HepG2 (cell line): ENCODE data around the gene PSD4. TPM values are rescaled to one million over a fixed set of nuclear protein-coding genes. Genes with fewer than 3 reads are reported as not detected.

Source experiments
- ATAC-seq: fragments of 200-7000 bp; cut with Tn5 transposase; 3 replicates; pipeline ENCODE4 v1.9.1; 2020; ENCODE audit warnings: mild to moderate bottlenecking, moderate library complexity
- BruUV-seq: library from RNA; stranded (reverse); fragments of 400-500 nt; replicated peaks from 2 replicates; lab custom pipeline; 2021; lab: Mats Ljungman, UMichigan
- CTCF ChIA-PET: fragments of 300-600 bp; formaldehyde crosslinking; extraction: SDS; loops from one replicate; lab custom pipeline; 2021; ENCODE audit warnings: low total read pairs, inconsistent platforms, low intra/inter-chr PET ratio; lab: Yijun Ruan, JAX
- POLR2A ChIA-PET: fragments of 350-600 bp; sonication (Branson Sonifier 250); formaldehyde crosslinking; loops from one replicate; lab custom pipeline; 2020; ENCODE audit warnings: antibody characterized with exemption, inconsistent platforms; lab: Yijun Ruan, JAX
- DNase-seq: peaks from one replicate; pipeline ENCODE4 v3.0.0-alpha.2; 2015; ENCODE audit warnings: low spot score
- FAIRE-seq: peaks from 3 replicates; lab custom pipeline; 2011; peaks lifted over from hg19 to GRCh38; lab: Jason Lieb, UNC
- H2AFZ ChIP-seq: one replicate; pipeline ENCODE4 v1.6.1; 2011; ENCODE audit warnings: low read length, inconsistent platforms
- H3K27ac ChIP-seq: fragments of 300-600 bp; 3 replicates; pipeline ENCODE4 v1.8.0; 2011; ENCODE audit warnings: mixed run types, mild to moderate bottlenecking, mixed read lengths, low read length, inconsistent platforms; ENCODE audit not compliant: insufficient read depth; ENCODE audit errors: extremely low read length
- H3K27me3 ChIP-seq, 2 experiments: fragments of 200-600 bp in 1 of 2; 2 replicates in 1 of 2; 3 replicates in 1 of 2; pipeline versions ENCODE4 v1.6.0 to v1.8.0; 2011; ENCODE audit warnings: low read length in 2 of 2, mild to moderate bottlenecking in 2 of 2, moderate library complexity in 2 of 2, inconsistent platforms in 1 of 2; ENCODE audit not compliant: insufficient read depth in 2 of 2, control insufficient read depth in 1 of 2
- H3K36me3 ChIP-seq, 2 experiments: fragments of 200-600 bp in 1 of 2; replicated peaks in 1 of 2; 2 replicates in 1 of 2; 3 replicates in 1 of 2; pipeline versions ENCODE4 v1.5.1 to v1.8.0; 2011; ENCODE audit warnings: low read length in 2 of 2, inconsistent platforms in 1 of 2; ENCODE audit not compliant: insufficient read depth in 2 of 2, control insufficient read depth in 1 of 2
- H3K4me1 ChIP-seq: 2 replicates; pipeline ENCODE4 v1.5.1; 2012; ENCODE audit warnings: low read length, inconsistent platforms; ENCODE audit not compliant: insufficient read depth
- H3K4me2 ChIP-seq: 2 replicates; pipeline ENCODE4 v1.6.0; 2011; ENCODE audit warnings: low read depth, low read length, inconsistent platforms
- H3K4me3 ChIP-seq, 3 experiments: fragments of 200-600 bp in 1 of 3; sonication (generic), shearing (Covaris generic) in 1 of 3; replicated peaks in 1 of 3; 2 replicates each; pipeline ENCODE4 v1.5.1; 2011 to 2016; ENCODE audit warnings: low read length in 3 of 3, inconsistent platforms in 2 of 3, low read depth in 2 of 3, mild to moderate bottlenecking in 2 of 3, control low read depth in 1 of 3, mixed read lengths in 1 of 3; ENCODE audit not compliant: insufficient read depth in 1 of 3
- H3K79me2 ChIP-seq: one replicate; pipeline ENCODE4 v1.6.1; 2011; ENCODE audit warnings: low read length, inconsistent platforms; ENCODE audit not compliant: insufficient read depth
- H3K9ac ChIP-seq: 2 replicates; pipeline ENCODE4 v1.6.0; 2011; ENCODE audit warnings: mild to moderate bottlenecking, low read depth, low read length, inconsistent platforms; ENCODE audit not compliant: insufficient read depth
- H3K9me3 ChIP-seq: 2 replicates; pipeline ENCODE4 v1.5.1; 2012; ENCODE audit warnings: mild to moderate bottlenecking, low read length
- H4K20me1 ChIP-seq: 2 replicates; pipeline ENCODE4 v1.6.0; 2011; ENCODE audit warnings: inconsistent platforms, mild to moderate bottlenecking, low read length, moderate library complexity; ENCODE audit not compliant: insufficient read depth
- ATRX ChIP-seq: sonication (generic); formaldehyde crosslinking; IDR thresholded peaks from 2 replicates; pipeline ENCODE4 v1.4.0; 2020; ENCODE audit warnings: missing genetic modification reagents, borderline replicate concordance
- DMTF1 ChIP-seq: sonication (generic); formaldehyde crosslinking; IDR thresholded peaks from 2 replicates; pipeline ENCODE4 v1.4.0; 2020; ENCODE audit warnings: mild to moderate bottlenecking, missing genetic modification reagents
- DNMT1 ChIP-seq: sonication (generic); formaldehyde crosslinking; IDR thresholded peaks from 2 replicates; pipeline ENCODE4 v1.5.1; 2020; ENCODE audit warnings: mild to moderate bottlenecking, missing genetic modification reagents
- MAF1 ChIP-seq: sonication (generic); formaldehyde crosslinking; IDR thresholded peaks from 2 replicates; pipeline ENCODE4 v1.5.0; 2020; ENCODE audit warnings: missing genetic modification reagents, borderline replicate concordance
- SMARCC2 ChIP-seq: fragments of 450-650 bp; IDR thresholded peaks from 2 replicates; pipeline ENCODE4 v1.6.1; 2017; ENCODE audit warnings: antibody characterized with exemption, mild to moderate bottlenecking
- TAF15 ChIP-seq: fragments of 200-400 bp; formaldehyde crosslinking; IDR thresholded peaks from one replicate; pipeline ENCODE4 v1.6.1; 2018; ENCODE audit warnings: mild to moderate bottlenecking, low read depth, low read length; ENCODE audit not compliant: poor library complexity, severe bottlenecking
- ZFP91 ChIP-seq: sonication (generic); formaldehyde crosslinking; IDR thresholded peaks from 2 replicates; pipeline ENCODE4 v1.9.0; 2022; ENCODE audit warnings: missing genetic modification reagents, mild to moderate bottlenecking, borderline replicate concordance
- ZNF44 ChIP-seq: sonication (generic); formaldehyde crosslinking; IDR thresholded peaks from 2 replicates; pipeline ENCODE4 v1.5.1; 2020; ENCODE audit warnings: mild to moderate bottlenecking, missing genetic modification reagents
- ZNF687 ChIP-seq: sonication (generic); formaldehyde crosslinking; IDR thresholded peaks from 2 replicates; pipeline ENCODE4 v1.5.1; 2020; ENCODE audit warnings: mild to moderate bottlenecking, missing genetic modification reagents, moderate library complexity
- WGBS: methylation state at CpG from one replicate; pipeline ENCODE4 v1.1.6; 2017; ENCODE audit warnings: low lambda C conversion rate; 5-methylcytosine and 5-hydroxymethylcytosine counted together
- in situ Hi-C: cut with HindIII; loops from 2 replicates; pipeline ENCODE4 v1.10.0; 2017; ENCODE audit warnings: low pct_unique_long_range_greater_than_20kb; ENCODE audit not compliant: extremely low pct_ligation_motif_present
- intact Hi-C: fragments of 100-400 bp; cut with micrococcal nuclease; formaldehyde crosslinking; loops from one replicate; pipeline ENCODE4 v1.10.0; 2022; ENCODE audit not compliant: unreplicated experiment
- polyA plus RNA-seq, 8 experiments: library from polyadenylated mRNA; depleted of rRNA in 3 of 8; stranded (reverse) in 7 of 8; unstranded in 1 of 8; fragments of >200 nt; fragmentation: Illumina TruSeq in 4 of 8; extraction: Trizol in 4 of 8; gene quantifications; 2 replicates each; pipeline versions ENCODE4 v1.2.1 to v1.2.3, GENCODE V29; 2011 to 2016; ENCODE audit warnings: low read depth in 4 of 8, missing spikeins in 1 of 8, mixed read lengths in 1 of 8; ENCODE audit not compliant: insufficient read depth in 1 of 8
- total RNA-seq, 5 experiments: library from RNA; depleted of rRNA; stranded (reverse); fragments of >200 nt; fragmentation: Illumina TruSeq; extraction: Trizol; gene quantifications; 2 replicates each; pipeline ENCODE4 v1.2.3, GENCODE V29; 2016; ENCODE audit warnings: low read depth in 1 of 5
- TF ChIP-seq, protein P1 (sequence below): sonication (generic); formaldehyde crosslinking; IDR thresholded peaks from 2 replicates; pipeline ENCODE4 v1.4.0; 2020; ENCODE audit warnings: mild to moderate bottlenecking, missing genetic modification reagents

PSD4 gene
- total and polyA plus RNA-seq, 2 of the 13 experiments (the other 11 are each of a cell fraction or from before 2014, with no cell fraction given), result 5.8 to 9.4 TPM

DNA sequence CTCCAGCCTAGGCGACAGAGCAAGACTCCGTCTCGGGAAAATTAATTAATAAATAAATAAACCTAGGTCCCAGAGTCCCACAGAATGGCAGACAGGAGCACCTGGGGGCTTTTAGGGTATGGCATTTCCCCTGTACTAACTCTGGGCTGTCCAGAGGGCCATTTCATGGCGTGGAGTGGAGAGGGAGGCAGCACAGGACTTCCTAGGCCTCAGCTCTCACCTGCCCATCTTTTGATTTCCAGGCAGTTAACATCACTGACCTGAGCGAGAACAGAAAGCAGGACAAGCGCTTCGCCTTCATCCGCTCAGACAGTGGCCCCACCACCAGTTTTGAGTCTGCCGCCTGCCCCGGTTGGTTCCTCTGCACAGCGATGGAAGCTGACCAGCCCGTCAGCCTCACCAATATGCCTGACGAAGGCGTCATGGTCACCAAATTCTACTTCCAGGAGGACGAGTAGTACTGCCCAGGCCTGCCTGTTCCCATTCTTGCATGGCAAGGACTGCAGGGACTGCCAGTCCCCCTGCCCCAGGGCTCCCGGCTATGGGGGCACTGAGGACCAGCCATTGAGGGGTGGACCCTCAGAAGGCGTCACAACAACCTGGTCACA lies 41.3 kb upstream of the PSD4 start:
- H3K36me3 ChIP-seq, result peaks cover 21 to 34% of the 10 kb centered on the region in 2 experiments; a peak in 4 of 5 replicates
- H3K27ac ChIP-seq, result no peak overlapping the region
- FAIRE-seq (no peak), ATAC-seq (no peak), DNase-seq (no peak)
- H3K27me3 ChIP-seq, result no peaks in the 10 kb centered on the region; a peak in 1 of 5 replicates
- BruUV-seq, result no TSS peak
- H3K4me2 ChIP-seq, result no peak overlapping the region
- H3K79me2 ChIP-seq, result peaks cover 25% of the 10 kb centered on the region
- 94% methylated on average over 17 of the region's 17 CpGs for WGBS
- CTCF ChIA-PET, result no interaction called here
- H3K4me3 ChIP-seq, result no peak overlapping the region
- no peak overlapping the region for H2AFZ ChIP-seq
- no peak overlapping the region for H3K9ac ChIP-seq
- POLR2A ChIA-PET, result interaction anchor here (1.5 kb wide), 2 partner anchors 34 to 66 kb away, joined by 4 to 10 read pairs; no protein-coding TSS in a partner anchor
- intact Hi-C loops (no loop called here), in situ Hi-C loops (no loop called here)
- peaks cover 64% of the 10 kb centered on the region for H3K4me1 ChIP-seq
- H3K9me3 ChIP-seq, result no peaks in the 10 kb centered on the region
- H4K20me1 ChIP-seq, result no peaks in the 10 kb centered on the region
- TF ChIP-seq SMARCC2, result no peak
- no peak for TF ChIP-seq ZFP91
- TF ChIP-seq, protein P1, sequence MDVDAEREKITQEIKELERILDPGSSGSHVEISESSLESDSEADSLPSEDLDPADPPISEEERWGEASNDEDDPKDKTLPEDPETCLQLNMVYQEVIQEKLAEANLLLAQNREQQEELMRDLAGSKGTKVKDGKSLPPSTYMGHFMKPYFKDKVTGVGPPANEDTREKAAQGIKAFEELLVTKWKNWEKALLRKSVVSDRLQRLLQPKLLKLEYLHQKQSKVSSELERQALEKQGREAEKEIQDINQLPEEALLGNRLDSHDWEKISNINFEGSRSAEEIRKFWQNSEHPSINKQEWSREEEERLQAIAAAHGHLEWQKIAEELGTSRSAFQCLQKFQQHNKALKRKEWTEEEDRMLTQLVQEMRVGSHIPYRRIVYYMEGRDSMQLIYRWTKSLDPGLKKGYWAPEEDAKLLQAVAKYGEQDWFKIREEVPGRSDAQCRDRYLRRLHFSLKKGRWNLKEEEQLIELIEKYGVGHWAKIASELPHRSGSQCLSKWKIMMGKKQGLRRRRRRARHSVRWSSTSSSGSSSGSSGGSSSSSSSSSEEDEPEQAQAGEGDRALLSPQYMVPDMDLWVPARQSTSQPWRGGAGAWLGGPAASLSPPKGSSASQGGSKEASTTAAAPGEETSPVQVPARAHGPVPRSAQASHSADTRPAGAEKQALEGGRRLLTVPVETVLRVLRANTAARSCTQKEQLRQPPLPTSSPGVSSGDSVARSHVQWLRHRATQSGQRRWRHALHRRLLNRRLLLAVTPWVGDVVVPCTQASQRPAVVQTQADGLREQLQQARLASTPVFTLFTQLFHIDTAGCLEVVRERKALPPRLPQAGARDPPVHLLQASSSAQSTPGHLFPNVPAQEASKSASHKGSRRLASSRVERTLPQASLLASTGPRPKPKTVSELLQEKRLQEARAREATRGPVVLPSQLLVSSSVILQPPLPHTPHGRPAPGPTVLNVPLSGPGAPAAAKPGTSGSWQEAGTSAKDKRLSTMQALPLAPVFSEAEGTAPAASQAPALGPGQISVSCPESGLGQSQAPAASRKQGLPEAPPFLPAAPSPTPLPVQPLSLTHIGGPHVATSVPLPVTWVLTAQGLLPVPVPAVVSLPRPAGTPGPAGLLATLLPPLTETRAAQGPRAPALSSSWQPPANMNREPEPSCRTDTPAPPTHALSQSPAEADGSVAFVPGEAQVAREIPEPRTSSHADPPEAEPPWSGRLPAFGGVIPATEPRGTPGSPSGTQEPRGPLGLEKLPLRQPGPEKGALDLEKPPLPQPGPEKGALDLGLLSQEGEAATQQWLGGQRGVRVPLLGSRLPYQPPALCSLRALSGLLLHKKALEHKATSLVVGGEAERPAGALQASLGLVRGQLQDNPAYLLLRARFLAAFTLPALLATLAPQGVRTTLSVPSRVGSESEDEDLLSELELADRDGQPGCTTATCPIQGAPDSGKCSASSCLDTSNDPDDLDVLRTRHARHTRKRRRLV (CRISPR knock-in tag), result no peak
- no peak for TF ChIP-seq DNMT1 (CRISPR knock-in tag)
- TF ChIP-seq DMTF1 (CRISPR knock-in tag), result no peak
- no peak for TF ChIP-seq TAF15
- TF ChIP-seq ZNF44 (CRISPR knock-in tag), result no peak
- no peak for TF ChIP-seq ATRX
- no peak for TF ChIP-seq MAF1 (CRISPR knock-in tag)
- peak; percentile 54 for TF ChIP-seq ZNF687
